IMR-90 (cell line): ENCODE results near the gene VCL. TPM values are rescaled to one million over a fixed set of nuclear protein-coding genes. Genes with fewer than 3 reads are reported as not detected.

Experiments used
- ATAC-seq: fragments of 200-7000 bp; cut with Tn5 transposase; 2 replicates; pipeline ENCODE4 v1.9.1; 2020; ENCODE audit warnings: low read depth, mild to moderate bottlenecking, moderate library complexity
- BruUV-seq: library from RNA; stranded (reverse); fragments of 400-500 nt; replicated peaks from 2 replicates; lab custom pipeline; 2021; lab: Mats Ljungman, UMichigan
- CTCF ChIA-PET: fragments of 300-600 bp; formaldehyde crosslinking; extraction: SDS; loops from one replicate; lab custom pipeline; 2021; ENCODE audit warnings: antibody characterized with exemption; lab: Yijun Ruan, JAX
- POLR2A ChIA-PET: fragments of 300-600 bp; sonication (Branson Sonifier 250); formaldehyde crosslinking; loops from one replicate; lab custom pipeline; 2022; ENCODE audit warnings: antibody characterized with exemption; ENCODE audit not compliant: unreplicated experiment; lab: Charles Lee
- DNase-seq: peaks from one replicate; pipeline ENCODE4 v3.0.0; 2013
- H2AFZ ChIP-seq: replicated peaks from 2 replicates; pipeline ENCODE3; 2013; ENCODE audit warnings: low read length, mild to moderate bottlenecking; ENCODE audit not compliant: poor library complexity
- H2AK5ac ChIP-seq: 2 replicates; pipeline ENCODE4 v1.6.1; 2013; ENCODE audit warnings: low read depth, low read length, inconsistent platforms
- H2AK9ac ChIP-seq: replicated peaks from 2 replicates; pipeline ENCODE3; 2013; ENCODE audit warnings: mild to moderate bottlenecking, low read depth, low read length, moderate library complexity; ENCODE audit not compliant: poor library complexity
- H2BK120ac ChIP-seq: 2 replicates; pipeline ENCODE4 v1.6.1; 2013; ENCODE audit warnings: low read depth, low read length, inconsistent platforms
- H2BK15ac ChIP-seq: 3 replicates; pipeline ENCODE4 v1.6.1; 2013; ENCODE audit warnings: low read depth, low read length, inconsistent platforms
- H2BK20ac ChIP-seq: 2 replicates; pipeline ENCODE4 v1.6.1; 2013; ENCODE audit warnings: low read depth, mild to moderate bottlenecking, inconsistent platforms, low read length, moderate library complexity
- H2BK5ac ChIP-seq: 2 replicates; pipeline ENCODE4 v1.6.1; 2013; ENCODE audit warnings: mild to moderate bottlenecking, low read depth, low read length, inconsistent platforms; ENCODE audit not compliant: poor library complexity, severe bottlenecking
- H3K14ac ChIP-seq: replicated peaks from 2 replicates; pipeline ENCODE4 v1.6.1; 2013; ENCODE audit warnings: low read depth, low read length, inconsistent platforms
- H3K18ac ChIP-seq: 2 replicates; pipeline ENCODE4 v1.6.1; 2013; ENCODE audit warnings: low read depth, low read length, control low read depth
- H3K23ac ChIP-seq: 2 replicates; pipeline ENCODE4 v1.6.1; 2013; ENCODE audit warnings: low read depth, low read length, inconsistent platforms
- H3K27ac ChIP-seq: 2 replicates; pipeline ENCODE4 v1.5.1; 2013; ENCODE audit warnings: mild to moderate bottlenecking, control low read depth, low read length; ENCODE audit not compliant: insufficient read depth
- H3K27me3 ChIP-seq: 2 replicates; pipeline ENCODE4 v1.6.1; 2013; ENCODE audit warnings: low read length; ENCODE audit not compliant: control insufficient read depth, insufficient read depth
- H3K36me3 ChIP-seq: 2 replicates; pipeline ENCODE4 v1.6.1; 2013; ENCODE audit warnings: low read length, mixed read lengths; ENCODE audit not compliant: control insufficient read depth, insufficient read depth
- H3K4ac ChIP-seq: 2 replicates; pipeline ENCODE4 v1.6.1; 2013; ENCODE audit warnings: low read depth, low read length, inconsistent platforms
- H3K4me1 ChIP-seq: 2 replicates; pipeline ENCODE4 v1.6.1; 2013; ENCODE audit warnings: low read length, mixed read lengths; ENCODE audit not compliant: control insufficient read depth, insufficient read depth
- H3K4me2 ChIP-seq: 2 replicates; pipeline ENCODE4 v1.6.1; 2013; ENCODE audit warnings: low read depth, mild to moderate bottlenecking, control low read depth, low read length, moderate library complexity
- H3K4me3 ChIP-seq: 2 replicates; pipeline ENCODE4 v1.5.1; 2013; ENCODE audit warnings: low read depth, mild to moderate bottlenecking, control low read depth, low read length, moderate library complexity; ENCODE audit not compliant: insufficient read depth
- H3K56ac ChIP-seq: 2 replicates; pipeline ENCODE4 v1.6.1; 2013; ENCODE audit warnings: low read length, inconsistent platforms; ENCODE audit not compliant: insufficient read depth; ENCODE audit errors: extremely low read depth
- H3K79me1 ChIP-seq, 2 experiments: 2 replicates each; pipeline ENCODE4 v1.6.1; 2013; ENCODE audit warnings: low read length in 2 of 2, inconsistent platforms in 1 of 2, low read depth in 1 of 2
- H3K9ac ChIP-seq: 2 replicates; pipeline ENCODE4 v1.6.1; 2013; ENCODE audit warnings: low read depth, low read length, control low read depth
- H3K9me1 ChIP-seq: 2 replicates; pipeline ENCODE4 v1.6.1; 2013; ENCODE audit warnings: low read length, inconsistent platforms; ENCODE audit not compliant: insufficient read depth
- H3K9me3 ChIP-seq: 2 replicates; pipeline ENCODE4 v1.6.1; 2013; ENCODE audit warnings: low read length; ENCODE audit not compliant: control insufficient read depth, insufficient read depth
- H4K20me1 ChIP-seq: 2 replicates; pipeline ENCODE4 v1.6.1; 2013; ENCODE audit warnings: low read length, inconsistent platforms; ENCODE audit not compliant: insufficient read depth
- H4K5ac ChIP-seq: 2 replicates; pipeline ENCODE4 v1.6.1; 2013; ENCODE audit warnings: mild to moderate bottlenecking, low read depth, low read length, control low read depth
- H4K8ac ChIP-seq, 2 experiments: 2 replicates each; pipeline ENCODE4 v1.6.1; 2013; ENCODE audit warnings: low read depth in 2 of 2, low read length in 2 of 2, control low read depth in 1 of 2, inconsistent platforms in 1 of 2
- H4K91ac ChIP-seq: 2 replicates; pipeline ENCODE4 v1.6.1; 2013; ENCODE audit warnings: low read depth, low read length, inconsistent platforms; ENCODE audit not compliant: insufficient read depth
- FOS ChIP-seq: fragments of 150-350 bp; IDR thresholded peaks from 2 replicates; pipeline ENCODE4 v1.6.1; 2016; ENCODE audit warnings: low read depth, low read length
- MAFK ChIP-seq: IDR thresholded peaks from 2 replicates; pipeline ENCODE4 v1.6.1; 2012; ENCODE audit warnings: low read depth, low read length, improper control_type of control experiment
- NFE2L2 ChIP-seq: fragments of 150-350 bp; IDR thresholded peaks from 2 replicates; pipeline ENCODE4 v1.6.1; 2016; ENCODE audit warnings: low read depth, mild to moderate bottlenecking, low read length
- RAD21 ChIP-seq: IDR thresholded peaks from 2 replicates; pipeline ENCODE4 v1.6.1; 2012; ENCODE audit warnings: low read length, improper control_type of control experiment
- USF2 ChIP-seq: fragments of 150-350 bp; IDR thresholded peaks from 2 replicates; pipeline ENCODE4 v1.6.1; 2017; ENCODE audit warnings: mild to moderate bottlenecking, antibody characterized with exemption, low read length, low read depth
- WGBS, 2 experiments: methylation state at CpG; one replicate each; pipeline versions ENCODE4 v1.1.5 to v1.1.7; 2013; ENCODE audit warnings: missing lambda C conversion rate in 2 of 2; ENCODE audit not compliant: insufficient read length in 1 of 2; ENCODE audit errors: extremely low coverage in 2 of 2; 5-methylcytosine and 5-hydroxymethylcytosine counted together
- dilution Hi-C: fragments of 300-500 bp; cut with HindIII; formaldehyde crosslinking; loops from one replicate; pipeline ENCODE4 v1.14.3; 2018; ENCODE audit warnings: low sequenced_read_pairs; ENCODE audit not compliant: unreplicated experiment
- in situ Hi-C: fragments of 300-500 bp; cut with MboI; formaldehyde crosslinking; loops from 3 replicates; pipeline ENCODE4 v1.14.3; 2019; ENCODE audit warnings: low sequenced_read_pairs, inconsistent platforms, mixed read lengths
- intact Hi-C: fragments of 100-400 bp; cut with micrococcal nuclease; formaldehyde crosslinking; loops from 2 replicates; pipeline ENCODE4 v1.10.0; 2022
- polyA plus RNA-seq, 3 experiments: library from polyadenylated mRNA; depleted of rRNA; stranded (reverse); fragments of >200 nt; gene quantifications; 2 replicates each; pipeline ENCODE4 v1.2.3, GENCODE V29; 2012; ENCODE audit warnings: low replicate concordance in 1 of 3
- total RNA-seq: library from RNA; depleted of rRNA; stranded (reverse); fragments of >200 nt; gene quantifications from 2 replicates; pipeline ENCODE4 v1.2.3, GENCODE V29; 2012

The VCL gene
- total and polyA plus RNA-seq, 2 of the 4 experiments (the other 2 are of a cell fraction) = 227 to 283 TPM

- no peak overlapping the region for H2AFZ ChIP-seq
- H3K9me1 ChIP-seq = peaks cover 20% of the 10 kb centered on the region
- CTCF ChIA-PET = interaction anchor here (0.7 to 0.9 kb wide), 2 partner anchors 15 to 217 kb away, joined by 3 to 5 read pairs; no protein-coding TSS in a partner anchor
- no TSS peak for BruUV-seq
- H3K27me3 ChIP-seq = no peaks in the 10 kb centered on the region
- H3K36me3 ChIP-seq = peaks cover 80% of the 10 kb centered on the region
- no peak overlapping the region for H3K14ac ChIP-seq
- H3K4me2 ChIP-seq = no peak overlapping the region
- dilution Hi-C loops (no loop called here), in situ Hi-C loops (no loop called here), intact Hi-C loops (no loop called here)
- POLR2A ChIA-PET = interaction anchor here (0.7 kb wide), 1 partner anchor 36 kb away, joined by 3 read pairs; no protein-coding TSS in a partner anchor
- no peak overlapping the region for H2BK5ac ChIP-seq
- H3K4me1 ChIP-seq = peaks cover 6% of the 10 kb centered on the region; the same call in 1 of the 2 replicates
- H2AK9ac ChIP-seq = no peak overlapping the region
- DNase-seq (no peak), ATAC-seq (no peak)
- H3K4me3 ChIP-seq = no peak overlapping the region
- H3K9ac ChIP-seq = no peak overlapping the region
- H2BK120ac ChIP-seq = no peak overlapping the region
- no CpG with 5 or more reads among the region's 2 CpGs for WGBS, 2 experiments
- TF ChIP-seq FOS = no peak
- no peak for TF ChIP-seq MAFK
- TF ChIP-seq USF2 = no peak
- TF ChIP-seq NFE2L2 = no peak
- no peak for TF ChIP-seq RAD21
- no peak overlapping the region for H3K23ac ChIP-seq
- H4K91ac ChIP-seq = no peak overlapping the region
- H3K9me3 ChIP-seq = no peaks in the 10 kb centered on the region
- H2BK15ac ChIP-seq = no peak overlapping the region
- H3K18ac ChIP-seq = no peak overlapping the region
- H4K20me1 ChIP-seq = peaks cover 45% of the 10 kb centered on the region
- peaks cover 53 to 78% of the 10 kb centered on the region in 2 experiments for H3K79me1 ChIP-seq
- H4K5ac ChIP-seq = no peak overlapping the region
- H3K56ac ChIP-seq = no peak overlapping the region
- H3K27ac ChIP-seq = no peak overlapping the region
- no peak overlapping the region for H2AK5ac ChIP-seq
- no peak overlapping the region for H3K4ac ChIP-seq
- H4K8ac ChIP-seq = no peak overlapping the region
- H2BK20ac ChIP-seq = no peak overlapping the region
These were observed 98.9 kb downstream of the VCL start for GRCh38 chr10:74096777-74097176.
